WERI-Rb-1 (cell line): ENCODE results near the gene RTN4.

Experiments used
- DNase-seq: peaks from one replicate; pipeline ENCODE4 v3.0.0-alpha.2; 2020
- H3K27ac ChIP-seq: fragments of 250-450 bp; sonication (Bioruptor Pico); 2 replicates; pipeline ENCODE4 v1.5.1; 2020; ENCODE audit warnings: mild to moderate bottlenecking, moderate library complexity
- H3K27me3 ChIP-seq: fragments of 250-450 bp; sonication (Bioruptor Pico); 2 replicates; pipeline ENCODE4 v1.5.1; 2021; ENCODE audit warnings: mild to moderate bottlenecking, low read depth, moderate library complexity; ENCODE audit not compliant: insufficient read depth, severe bottlenecking
- H3K36me3 ChIP-seq: fragments of 250-450 bp; sonication (Bioruptor Pico); 2 replicates; pipeline ENCODE4 v1.5.1; 2020; ENCODE audit warnings: mild to moderate bottlenecking, moderate library complexity
- H3K4me3 ChIP-seq: 2 replicates; pipeline ENCODE4 v1.5.1; 2011; ENCODE audit warnings: low read depth, mild to moderate bottlenecking, control low read depth, low read length
- H3K9me3 ChIP-seq: fragments of 250-450 bp; sonication (Bioruptor Pico); 2 replicates; pipeline ENCODE4 v1.5.1; 2021; ENCODE audit warnings: mild to moderate bottlenecking, moderate library complexity; ENCODE audit not compliant: severe bottlenecking
- TF ChIP-seq, protein P1 (sequence below): IDR thresholded peaks from 2 replicates; pipeline ENCODE4 v1.5.1; 2011; ENCODE audit warnings: low read depth, mild to moderate bottlenecking, control low read depth, inconsistent platforms, low read length

The RTN4 gene, protein sequence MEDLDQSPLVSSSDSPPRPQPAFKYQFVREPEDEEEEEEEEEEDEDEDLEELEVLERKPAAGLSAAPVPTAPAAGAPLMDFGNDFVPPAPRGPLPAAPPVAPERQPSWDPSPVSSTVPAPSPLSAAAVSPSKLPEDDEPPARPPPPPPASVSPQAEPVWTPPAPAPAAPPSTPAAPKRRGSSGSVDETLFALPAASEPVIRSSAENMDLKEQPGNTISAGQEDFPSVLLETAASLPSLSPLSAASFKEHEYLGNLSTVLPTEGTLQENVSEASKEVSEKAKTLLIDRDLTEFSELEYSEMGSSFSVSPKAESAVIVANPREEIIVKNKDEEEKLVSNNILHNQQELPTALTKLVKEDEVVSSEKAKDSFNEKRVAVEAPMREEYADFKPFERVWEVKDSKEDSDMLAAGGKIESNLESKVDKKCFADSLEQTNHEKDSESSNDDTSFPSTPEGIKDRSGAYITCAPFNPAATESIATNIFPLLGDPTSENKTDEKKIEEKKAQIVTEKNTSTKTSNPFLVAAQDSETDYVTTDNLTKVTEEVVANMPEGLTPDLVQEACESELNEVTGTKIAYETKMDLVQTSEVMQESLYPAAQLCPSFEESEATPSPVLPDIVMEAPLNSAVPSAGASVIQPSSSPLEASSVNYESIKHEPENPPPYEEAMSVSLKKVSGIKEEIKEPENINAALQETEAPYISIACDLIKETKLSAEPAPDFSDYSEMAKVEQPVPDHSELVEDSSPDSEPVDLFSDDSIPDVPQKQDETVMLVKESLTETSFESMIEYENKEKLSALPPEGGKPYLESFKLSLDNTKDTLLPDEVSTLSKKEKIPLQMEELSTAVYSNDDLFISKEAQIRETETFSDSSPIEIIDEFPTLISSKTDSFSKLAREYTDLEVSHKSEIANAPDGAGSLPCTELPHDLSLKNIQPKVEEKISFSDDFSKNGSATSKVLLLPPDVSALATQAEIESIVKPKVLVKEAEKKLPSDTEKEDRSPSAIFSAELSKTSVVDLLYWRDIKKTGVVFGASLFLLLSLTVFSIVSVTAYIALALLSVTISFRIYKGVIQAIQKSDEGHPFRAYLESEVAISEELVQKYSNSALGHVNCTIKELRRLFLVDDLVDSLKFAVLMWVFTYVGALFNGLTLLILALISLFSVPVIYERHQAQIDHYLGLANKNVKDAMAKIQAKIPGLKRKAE

GRCh38 chr2:55050100-55050994 lies at the start of gene RTN4:
Gene RTN4 (minus strand): TSS chr2:55050451. CDS start chr2:55050300, 151 bp downstream.
- TF ChIP-seq, protein P1, sequence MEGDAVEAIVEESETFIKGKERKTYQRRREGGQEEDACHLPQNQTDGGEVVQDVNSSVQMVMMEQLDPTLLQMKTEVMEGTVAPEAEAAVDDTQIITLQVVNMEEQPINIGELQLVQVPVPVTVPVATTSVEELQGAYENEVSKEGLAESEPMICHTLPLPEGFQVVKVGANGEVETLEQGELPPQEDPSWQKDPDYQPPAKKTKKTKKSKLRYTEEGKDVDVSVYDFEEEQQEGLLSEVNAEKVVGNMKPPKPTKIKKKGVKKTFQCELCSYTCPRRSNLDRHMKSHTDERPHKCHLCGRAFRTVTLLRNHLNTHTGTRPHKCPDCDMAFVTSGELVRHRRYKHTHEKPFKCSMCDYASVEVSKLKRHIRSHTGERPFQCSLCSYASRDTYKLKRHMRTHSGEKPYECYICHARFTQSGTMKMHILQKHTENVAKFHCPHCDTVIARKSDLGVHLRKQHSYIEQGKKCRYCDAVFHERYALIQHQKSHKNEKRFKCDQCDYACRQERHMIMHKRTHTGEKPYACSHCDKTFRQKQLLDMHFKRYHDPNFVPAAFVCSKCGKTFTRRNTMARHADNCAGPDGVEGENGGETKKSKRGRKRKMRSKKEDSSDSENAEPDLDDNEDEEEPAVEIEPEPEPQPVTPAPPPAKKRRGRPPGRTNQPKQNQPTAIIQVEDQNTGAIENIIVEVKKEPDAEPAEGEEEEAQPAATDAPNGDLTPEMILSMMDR = no peak
- Histone ChIP-seq H3K27me3 (no peaks in the 10 kb centered on the region), H3K4me3 (peak within 1 kb of the TSS; percentile 84)

DNA sequence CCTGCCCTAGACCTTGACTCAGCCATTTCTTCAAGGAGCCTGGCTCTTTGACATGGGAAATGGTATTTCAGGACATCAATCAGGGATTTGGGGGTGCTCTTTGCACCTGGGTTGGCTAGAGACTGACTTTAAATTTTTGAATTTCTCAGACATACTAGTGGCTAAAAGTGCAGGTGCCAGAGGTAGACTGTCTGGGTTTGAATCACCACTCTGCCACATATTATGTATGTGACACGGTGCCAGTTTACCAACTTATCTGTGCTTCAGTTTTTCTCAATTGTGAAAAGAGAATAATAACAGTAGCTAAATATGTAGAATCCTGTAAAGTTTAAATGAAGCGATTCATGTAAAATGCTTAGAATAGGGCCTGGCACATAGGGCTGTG lies 49.2 kb upstream of the RTN4 start:
- DNase-seq = no peak
- H3K4me3 ChIP-seq = no peak overlapping the region
- H3K36me3 ChIP-seq = no peaks in the 10 kb centered on the region
- peaks cover 4% of the 10 kb centered on the region for H3K9me3 ChIP-seq
- H3K27ac ChIP-seq = no peak overlapping the region
- TF ChIP-seq, protein P1 = no peak
- no peaks in the 10 kb centered on the region for H3K27me3 ChIP-seq

More at GRCh38 chr2:55050100-55050994, at the start of gene RTN4:
- Histone ChIP-seq H3K27ac (peak within 1 kb of the TSS; percentile 96), H3K9me3 (no peaks in the 10 kb centered on the region), H3K36me3 (peaks cover 22% of the 10 kb centered on the region)
- DNase-seq = peak; percentile 100

GRCh38 chr2:55097461-55098410 lies 47.5 kb upstream of the RTN4 start:
- H3K27ac ChIP-seq = peak overlapping the region; percentile 1; the same call in 1 of the 2 replicates
- peak; percentile 42 for DNase-seq
- TF ChIP-seq, protein P1 = no peak
- H3K36me3 ChIP-seq = no peaks in the 10 kb centered on the region
- no peaks in the 10 kb centered on the region for H3K9me3 ChIP-seq
- no peak overlapping the region for H3K4me3 ChIP-seq
- no peaks in the 10 kb centered on the region for H3K27me3 ChIP-seq

GRCh38 chr2:55097082-55097460 lies 46.8 kb upstream of the RTN4 start:
- DNase-seq = no peak
- no peaks in the 10 kb centered on the region for H3K36me3 ChIP-seq
- no peaks in the 10 kb centered on the region for H3K9me3 ChIP-seq
- no peak overlapping the region for H3K4me3 ChIP-seq
- no peak overlapping the region for H3K27ac ChIP-seq
- TF ChIP-seq, protein P1 = no peak
- no peaks in the 10 kb centered on the region for H3K27me3 ChIP-seq
